ENCODE data around the gene NOTCH1.

NOTCH1 gene

DNA sequence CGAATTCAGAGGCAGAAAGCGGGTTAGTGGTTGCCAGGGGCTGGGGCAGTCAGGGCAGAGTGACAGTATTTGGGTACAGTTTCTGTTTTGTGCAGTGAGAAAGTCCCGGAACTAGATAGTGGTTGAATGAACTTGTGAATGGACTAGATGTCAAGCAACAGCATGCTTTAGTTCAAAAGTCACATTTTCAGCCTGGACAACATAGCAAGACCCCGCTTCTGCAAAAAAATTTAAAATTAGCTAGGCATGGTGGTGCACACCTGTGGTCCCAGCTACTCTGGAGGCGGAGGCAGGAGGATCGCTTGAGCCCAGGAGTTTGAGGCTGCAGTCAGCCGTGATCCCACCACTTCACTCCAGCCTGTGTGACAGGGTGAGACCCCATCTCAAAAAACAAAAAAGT, 8.4 kb downstream of the NOTCH1 start:
- Histone ChIP-seq H3K9ac (ENCODE audit: low read length) (no peak overlapping the region), H3K4me3 (ENCODE audit: low read length) (no peak overlapping the region), H3K9me3 (ENCODE audit: control insufficient read depth, low read length) (no peaks in the 10 kb centered on the region), H3K4me1 (ENCODE audit: control insufficient read depth, insufficient read depth, low read length) (peaks cover 28% of the 10 kb centered on the region), H3K36me3 (ENCODE audit: control insufficient read depth, insufficient read depth, low read length) (no peaks in the 10 kb centered on the region), H3K27me3 (ENCODE audit: control insufficient read depth, insufficient read depth, low read length) (no peaks in the 10 kb centered on the region)

GRCh38 chr9:136536721-136537241, 9.1 kb downstream of the NOTCH1 start:
- no peak overlapping the region for H3K9ac ChIP-seq (ENCODE audit: low read length)
- H3K4me3 ChIP-seq (ENCODE audit: low read length) = no peak overlapping the region
- no peaks in the 10 kb centered on the region for H3K9me3 ChIP-seq (ENCODE audit: control insufficient read depth, low read length)
- peaks cover 35% of the 10 kb centered on the region for H3K4me1 ChIP-seq (ENCODE audit: control insufficient read depth, insufficient read depth, low read length)
- H3K27me3 ChIP-seq (ENCODE audit: control insufficient read depth, insufficient read depth, low read length) = peaks cover 3% of the 10 kb centered on the region
- H3K36me3 ChIP-seq (ENCODE audit: control insufficient read depth, insufficient read depth, low read length) = no peaks in the 10 kb centered on the region

- Histone ChIP-seq H3K27me3 (ENCODE audit: control insufficient read depth, insufficient read depth, low read length) (peaks cover 3% of the 10 kb centered on the region), H3K9me3 (ENCODE audit: control insufficient read depth, low read length) (no peaks in the 10 kb centered on the region), H3K4me3 (ENCODE audit: low read length) (no peak overlapping the region), H3K4me1 (ENCODE audit: control insufficient read depth, insufficient read depth, low read length) (peaks cover 37% of the 10 kb centered on the region), H3K36me3 (ENCODE audit: control insufficient read depth, insufficient read depth, low read length) (no peaks in the 10 kb centered on the region), H3K9ac (ENCODE audit: low read length) (no peak overlapping the region)
Measured at GRCh38 chr9:136536051-136536720, 9.7 kb downstream of the NOTCH1 start.

- no peaks in the 10 kb centered on the region for H3K9me3 ChIP-seq (ENCODE audit: control insufficient read depth, low read length)
- peaks cover 3% of the 10 kb centered on the region for H3K27me3 ChIP-seq (ENCODE audit: control insufficient read depth, insufficient read depth, low read length)
- H3K4me3 ChIP-seq (ENCODE audit: low read length) = no peak overlapping the region
- H3K36me3 ChIP-seq (ENCODE audit: control insufficient read depth, insufficient read depth, low read length) = no peaks in the 10 kb centered on the region
- peaks cover 35% of the 10 kb centered on the region for H3K4me1 ChIP-seq (ENCODE audit: control insufficient read depth, insufficient read depth, low read length)
- no peak overlapping the region for H3K9ac ChIP-seq (ENCODE audit: low read length)
Measured at GRCh38 chr9:136535070-136535469, 10.8 kb downstream of the NOTCH1 start.

DNA sequence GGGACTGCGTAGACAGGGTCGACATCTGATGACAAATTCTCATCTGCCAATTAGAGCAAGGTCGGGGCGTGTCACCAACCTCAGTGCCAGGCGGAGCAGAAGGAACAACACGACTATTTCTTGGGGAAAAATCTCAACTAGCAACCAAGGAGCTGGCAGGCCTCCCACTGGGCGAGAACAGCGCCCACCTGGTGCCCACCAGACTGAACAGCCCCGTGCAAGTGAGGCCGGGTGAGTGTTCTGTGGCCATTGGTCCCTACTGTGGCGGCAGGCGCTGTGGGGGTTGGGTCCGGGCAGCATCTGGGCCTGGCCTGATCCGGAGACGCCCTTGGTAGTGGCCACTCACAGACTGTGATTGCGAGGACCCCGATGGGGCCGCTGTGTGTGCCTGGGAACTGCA, 11.5 kb downstream of the NOTCH1 start:
- Histone ChIP-seq H3K27me3 (ENCODE audit: control insufficient read depth, insufficient read depth, low read length) (peaks cover 3% of the 10 kb centered on the region), H3K9me3 (ENCODE audit: control insufficient read depth, low read length) (no peaks in the 10 kb centered on the region), H3K36me3 (ENCODE audit: control insufficient read depth, insufficient read depth, low read length) (no peaks in the 10 kb centered on the region), H3K4me3 (ENCODE audit: low read length) (no peak overlapping the region), H3K4me1 (ENCODE audit: control insufficient read depth, insufficient read depth, low read length) (peaks cover 35% of the 10 kb centered on the region), H3K9ac (ENCODE audit: low read length) (no peak overlapping the region)

- Histone ChIP-seq H3K27me3 (ENCODE audit: control insufficient read depth, insufficient read depth, low read length) (peaks cover 3% of the 10 kb centered on the region), H3K4me1 (ENCODE audit: control insufficient read depth, insufficient read depth, low read length) (peaks cover 40% of the 10 kb centered on the region), H3K36me3 (ENCODE audit: control insufficient read depth, insufficient read depth, low read length) (no peaks in the 10 kb centered on the region), H3K9ac (ENCODE audit: low read length) (no peak overlapping the region), H3K9me3 (ENCODE audit: control insufficient read depth, low read length) (no peaks in the 10 kb centered on the region), H3K4me3 (ENCODE audit: low read length) (no peak overlapping the region)
Measured at GRCh38 chr9:136533775-136534157, 12.1 kb downstream of the NOTCH1 start.

- H3K36me3 ChIP-seq (ENCODE audit: control insufficient read depth, insufficient read depth, low read length) = no peaks in the 10 kb centered on the region
- no peak overlapping the region for H3K4me3 ChIP-seq (ENCODE audit: low read length)
- H3K9ac ChIP-seq (ENCODE audit: low read length) = no peak overlapping the region
- peaks cover 40% of the 10 kb centered on the region for H3K4me1 ChIP-seq (ENCODE audit: control insufficient read depth, insufficient read depth, low read length)
- H3K27me3 ChIP-seq (ENCODE audit: control insufficient read depth, insufficient read depth, low read length) = peaks cover 3% of the 10 kb centered on the region
- no peaks in the 10 kb centered on the region for H3K9me3 ChIP-seq (ENCODE audit: control insufficient read depth, low read length)
Measured at GRCh38 chr9:136532799-136533774, 12.8 kb downstream of the NOTCH1 start.

GRCh38 chr9:136531904-136532798, 13.7 kb downstream of the NOTCH1 start:
- peaks cover 49% of the 10 kb centered on the region for H3K4me1 ChIP-seq (ENCODE audit: control insufficient read depth, insufficient read depth, low read length)
- H3K36me3 ChIP-seq (ENCODE audit: control insufficient read depth, insufficient read depth, low read length) = no peaks in the 10 kb centered on the region
- H3K27me3 ChIP-seq (ENCODE audit: control insufficient read depth, insufficient read depth, low read length) = peaks cover 6% of the 10 kb centered on the region
- H3K9ac ChIP-seq (ENCODE audit: low read length) = no peak overlapping the region
- no peak overlapping the region for H3K4me3 ChIP-seq (ENCODE audit: low read length)
- H3K9me3 ChIP-seq (ENCODE audit: control insufficient read depth, low read length) = no peaks in the 10 kb centered on the region

- no peak overlapping the region for H3K9ac ChIP-seq (ENCODE audit: low read length)
- H3K4me1 ChIP-seq (ENCODE audit: control insufficient read depth, insufficient read depth, low read length) = peaks cover 58% of the 10 kb centered on the region
- no peaks in the 10 kb centered on the region for H3K9me3 ChIP-seq (ENCODE audit: control insufficient read depth, low read length)
- peaks cover 12% of the 10 kb centered on the region for H3K27me3 ChIP-seq (ENCODE audit: control insufficient read depth, insufficient read depth, low read length)
- no peaks in the 10 kb centered on the region for H3K36me3 ChIP-seq (ENCODE audit: control insufficient read depth, insufficient read depth, low read length)
- H3K4me3 ChIP-seq (ENCODE audit: low read length) = no peak overlapping the region
Measured at GRCh38 chr9:136531186-136531903, 14.5 kb downstream of the NOTCH1 start.

DNA sequence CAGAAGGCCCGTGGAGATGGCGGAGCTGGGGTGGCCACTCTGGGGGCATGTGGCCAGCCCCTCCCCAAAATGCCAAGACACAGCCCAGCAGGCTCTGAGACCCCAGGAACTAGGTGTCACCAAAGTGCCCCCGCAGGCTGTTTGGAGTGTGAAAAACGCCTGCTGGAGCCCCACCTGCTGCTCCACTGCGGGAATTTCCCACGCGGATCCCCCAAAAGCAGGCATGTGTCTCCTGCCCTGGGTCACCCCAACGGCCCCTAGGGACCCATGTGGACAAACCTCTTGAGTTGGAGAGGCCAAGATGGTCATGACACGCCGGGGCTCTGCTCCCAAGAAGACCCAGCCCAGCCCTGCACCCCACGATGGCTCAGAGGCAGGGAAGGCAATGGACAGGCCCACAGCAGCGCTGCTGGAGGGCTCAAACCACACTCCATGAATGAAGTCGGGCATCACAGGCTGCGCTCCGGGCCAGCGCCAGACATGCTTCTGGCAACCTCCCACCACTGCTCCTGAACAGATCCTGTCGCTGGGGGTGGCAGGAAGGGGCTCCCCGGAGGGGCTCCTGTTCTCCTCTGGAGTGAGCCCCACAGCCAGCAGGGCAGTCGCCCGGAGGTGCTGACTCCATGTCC, 15.3 kb downstream of the NOTCH1 start:
- H3K4me3 ChIP-seq (ENCODE audit: low read length) = no peak overlapping the region
- H3K9ac ChIP-seq (ENCODE audit: low read length) = no peak overlapping the region

More for the DNA sequence above, 15.3 kb downstream of the NOTCH1 start:
- Histone ChIP-seq H3K9me3 (ENCODE audit: control insufficient read depth, low read length) (no peaks in the 10 kb centered on the region), H3K27me3 (ENCODE audit: control insufficient read depth, insufficient read depth, low read length) (peaks cover 20% of the 10 kb centered on the region), H3K36me3 (ENCODE audit: control insufficient read depth, insufficient read depth, low read length) (no peaks in the 10 kb centered on the region), H3K4me1 (ENCODE audit: control insufficient read depth, insufficient read depth, low read length) (peaks cover 65% of the 10 kb centered on the region)
